Fibroblast of gingiva (primary cell): ENCODE results near the gene PON3.
"Not testable (repeated sequence)": the region's sequence is repeated elsewhere in the genome, so short reads cannot be mapped to it uniquely, and the experiment has no call there.

Experiments used
- DNase-seq: peaks from one replicate; pipeline ENCODE4 v3.0.0-alpha.2; 2011; ENCODE audit warnings: low read depth

Gene PON3

DNA sequence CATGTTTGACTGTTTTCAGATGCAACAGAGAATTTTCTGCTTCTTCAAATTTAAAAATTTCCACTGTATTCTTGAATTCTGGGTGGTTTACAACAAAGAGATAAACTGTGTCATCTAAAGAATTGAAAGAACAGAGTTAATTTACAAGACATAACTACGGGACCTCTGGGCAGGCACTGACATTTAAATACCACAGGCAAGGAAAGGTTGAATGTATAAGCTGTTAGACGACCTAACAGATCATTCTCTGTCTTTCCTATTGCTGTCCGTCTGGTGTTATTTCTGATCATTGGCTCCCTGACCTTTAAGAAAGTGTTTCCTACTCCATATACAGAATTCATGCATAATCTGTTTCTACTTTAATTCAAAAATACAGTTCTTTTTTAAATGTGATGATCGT, 15.5 kb upstream of the PON3 start:
- no peak for DNase-seq

DNA sequence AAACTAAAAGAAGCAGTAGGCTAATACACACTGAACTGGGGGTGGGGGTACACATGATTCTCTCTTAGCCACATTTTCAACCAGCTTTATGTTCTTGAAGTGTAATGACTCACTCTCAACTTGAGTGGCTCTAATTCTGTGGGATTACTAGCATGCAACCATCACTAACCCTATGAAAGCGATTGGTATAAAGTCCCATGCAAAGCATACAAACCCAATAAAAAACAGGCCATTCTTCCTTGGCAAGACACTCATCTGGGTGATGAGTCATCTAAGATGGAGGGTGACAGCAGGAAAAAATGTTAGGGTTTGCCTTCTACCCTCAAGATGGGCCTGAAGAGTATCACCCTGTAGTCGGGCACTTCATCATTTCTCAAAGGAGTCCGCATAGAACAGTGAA, 14.9 kb upstream of the PON3 start:
- DNase-seq: no peak

DNA sequence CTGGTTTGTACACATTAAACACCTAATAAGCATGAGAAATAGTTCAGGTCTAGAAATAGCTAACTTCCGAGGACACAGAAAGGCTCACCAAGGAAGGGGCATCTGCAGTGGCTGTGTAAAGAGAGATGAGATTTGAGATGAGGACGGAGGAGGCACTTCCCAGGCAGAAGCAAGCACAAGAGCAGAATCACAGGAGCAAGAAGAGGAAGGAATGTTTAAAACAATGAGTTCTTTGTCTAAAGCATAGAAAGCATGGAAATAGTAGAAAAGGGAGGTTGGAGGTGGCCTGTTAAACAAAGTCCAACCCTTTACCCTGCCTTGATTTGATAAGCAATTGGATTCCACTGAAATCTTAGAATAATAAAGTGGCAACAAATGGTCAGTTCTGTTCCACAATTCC, 11.6 kb upstream of the PON3 start:
- DNase-seq: no peak

DNA sequence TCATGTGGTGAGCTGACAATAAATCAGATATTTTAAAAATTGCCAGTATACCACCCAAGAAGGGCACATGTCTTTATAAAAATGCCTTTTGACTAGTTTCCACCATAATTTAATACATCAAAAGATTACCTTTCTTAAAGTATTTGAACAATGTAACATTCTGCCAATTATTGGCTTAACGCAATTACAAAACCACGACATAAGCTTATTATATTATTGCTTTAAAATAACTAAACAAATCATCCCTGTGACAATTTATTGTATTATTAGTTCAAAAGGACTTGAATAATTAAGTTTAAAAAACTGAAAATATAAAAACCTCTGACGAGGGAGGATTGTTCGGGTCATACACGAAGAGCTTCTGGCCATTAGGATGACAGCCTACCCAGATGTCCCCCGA, 9.6 kb upstream of the PON3 start:
- DNase-seq: no peak

DNA sequence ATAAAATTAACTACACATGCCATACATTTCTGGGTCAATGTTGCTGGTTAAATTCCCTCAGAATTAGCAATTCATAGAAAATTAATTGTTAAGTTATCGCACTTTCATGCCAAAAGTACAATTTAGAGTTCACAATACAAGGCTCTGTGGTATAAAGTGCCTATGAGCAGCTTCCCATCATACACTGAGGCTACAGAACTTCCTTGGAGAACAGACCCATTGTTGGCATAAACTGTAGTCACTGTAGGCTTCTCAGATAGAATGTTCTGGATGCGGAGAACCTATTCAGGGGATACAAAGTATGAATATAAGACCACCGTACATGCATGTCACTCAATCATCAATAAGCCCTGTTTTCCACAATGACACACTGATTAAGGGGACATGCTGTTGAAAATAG, 9.0 kb upstream of the PON3 start:
- no peak for DNase-seq

DNA sequence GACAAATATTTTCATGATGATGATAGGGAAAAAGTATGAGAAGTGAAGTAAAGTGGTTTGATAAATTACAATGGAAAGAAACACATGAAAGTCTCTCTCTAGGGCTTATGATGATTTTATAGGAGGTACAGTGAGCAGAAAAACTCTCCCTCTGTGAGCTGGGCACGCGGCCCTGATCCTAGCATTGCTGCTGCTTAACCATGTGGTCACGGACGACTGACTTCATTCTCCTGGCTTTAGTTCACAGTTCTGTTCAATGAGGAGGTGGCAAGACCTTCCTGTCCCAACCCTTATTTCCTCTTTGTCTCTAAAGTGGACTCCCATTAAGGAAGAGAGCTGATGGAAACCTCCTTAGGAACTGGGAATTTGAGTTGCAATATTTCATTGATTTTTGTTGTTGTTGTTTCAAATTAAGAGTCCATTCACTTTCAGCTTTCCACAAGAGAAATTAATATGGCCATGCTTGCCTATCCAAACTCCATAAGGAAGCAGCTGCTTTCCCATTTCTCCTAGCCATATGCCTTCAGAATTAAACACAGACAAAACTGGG, 8.2 kb upstream of the PON3 start:
- no peak for DNase-seq

DNA sequence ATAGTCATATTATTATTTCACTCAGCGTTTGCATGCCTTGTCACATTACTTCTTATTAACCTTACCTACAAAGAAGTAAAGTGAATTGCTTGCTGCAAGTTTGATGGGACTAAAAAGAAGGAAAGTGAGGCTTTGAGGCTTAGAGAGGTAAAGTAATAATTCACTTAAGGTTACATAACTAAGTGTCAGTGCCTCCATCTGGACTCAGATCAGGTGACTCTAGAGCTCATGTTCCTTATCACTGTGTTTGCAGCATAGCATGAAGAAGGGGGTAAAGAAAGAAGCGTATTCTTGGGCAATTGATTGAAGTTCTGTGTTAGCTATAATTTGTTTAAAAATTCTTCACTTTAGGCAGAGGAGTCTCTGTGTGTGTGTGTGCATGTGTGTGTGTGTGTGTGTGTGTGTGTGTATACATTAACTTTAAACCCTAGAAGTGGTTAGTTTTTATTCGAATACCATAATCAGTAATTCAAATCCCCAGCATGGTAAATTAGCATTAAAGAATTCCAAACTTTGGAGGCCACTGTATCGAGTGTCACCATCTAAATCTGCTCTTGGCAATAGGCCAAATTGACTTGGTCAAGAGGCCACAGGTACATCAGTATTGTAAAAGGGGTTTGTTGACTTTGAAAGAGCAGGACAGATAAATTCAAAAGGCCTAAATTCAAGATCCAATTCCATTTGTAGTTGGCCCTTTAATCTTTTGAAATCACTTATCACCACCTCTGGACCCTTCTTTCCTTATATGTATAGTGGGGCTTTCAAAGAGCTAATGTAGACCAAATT, 2.2 kb upstream of the PON3 start:
- DNase-seq: no peak

DNA sequence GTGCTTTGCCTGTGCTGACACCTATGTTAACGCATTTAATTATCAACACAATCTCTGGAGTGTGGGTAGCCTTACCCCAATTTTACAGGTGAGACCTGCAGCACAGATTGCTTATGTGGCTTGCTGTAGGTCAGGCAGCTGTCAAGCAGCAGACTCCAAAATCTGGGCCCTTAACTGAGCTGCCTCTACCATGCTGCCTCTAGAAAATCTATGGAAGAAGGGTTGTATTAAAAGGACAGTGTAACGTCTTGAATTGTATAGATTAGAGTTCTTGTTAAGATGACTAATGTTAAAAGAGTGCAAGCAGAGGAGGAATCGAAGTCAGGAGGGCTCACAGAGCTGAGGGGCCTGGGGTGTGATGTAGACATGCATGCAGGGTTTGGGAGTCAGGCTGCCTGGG, 1.2 kb upstream of the PON3 start:
- no peak for DNase-seq

DNA sequence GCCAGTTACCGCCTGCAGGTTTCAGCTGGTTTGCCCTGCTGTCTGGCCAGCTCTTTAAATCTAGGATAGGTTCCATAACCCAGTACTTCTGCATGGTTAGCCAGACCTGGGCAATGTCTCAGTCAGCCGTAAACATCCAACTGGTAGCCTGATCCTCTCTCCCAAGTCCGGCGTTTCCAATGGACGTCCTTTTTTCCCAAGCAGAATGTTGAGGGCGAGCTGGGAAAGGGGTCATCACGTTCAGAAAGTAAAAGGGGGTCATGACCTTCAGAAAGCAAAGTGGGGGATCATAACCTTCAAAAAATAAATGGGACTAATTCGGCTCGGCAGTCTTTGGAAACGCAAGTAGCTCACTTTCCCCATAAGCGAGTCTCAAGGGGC, 430 bp downstream of the PON3 start:
- no peak for DNase-seq

DNA sequence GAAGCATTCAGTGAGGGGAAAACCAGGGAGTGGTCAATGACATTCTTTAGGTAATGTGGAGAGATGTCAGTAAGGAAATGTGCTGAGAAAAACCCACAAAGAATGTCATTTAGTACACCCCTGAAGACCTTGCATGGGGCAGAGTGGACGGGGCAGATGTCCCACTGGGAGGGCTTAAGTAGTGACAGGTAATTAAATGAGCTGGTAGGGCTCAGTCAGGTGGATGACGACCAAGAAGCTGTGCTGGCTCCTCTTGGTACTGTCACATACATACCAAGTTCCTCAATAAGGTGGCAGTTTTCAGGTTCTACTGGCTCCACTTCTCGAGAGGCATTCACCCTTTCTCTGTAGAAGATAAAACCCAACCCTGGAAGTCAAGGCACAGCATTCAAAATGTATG, 1.8 kb downstream of the PON3 start:
- no peak for DNase-seq

DNA sequence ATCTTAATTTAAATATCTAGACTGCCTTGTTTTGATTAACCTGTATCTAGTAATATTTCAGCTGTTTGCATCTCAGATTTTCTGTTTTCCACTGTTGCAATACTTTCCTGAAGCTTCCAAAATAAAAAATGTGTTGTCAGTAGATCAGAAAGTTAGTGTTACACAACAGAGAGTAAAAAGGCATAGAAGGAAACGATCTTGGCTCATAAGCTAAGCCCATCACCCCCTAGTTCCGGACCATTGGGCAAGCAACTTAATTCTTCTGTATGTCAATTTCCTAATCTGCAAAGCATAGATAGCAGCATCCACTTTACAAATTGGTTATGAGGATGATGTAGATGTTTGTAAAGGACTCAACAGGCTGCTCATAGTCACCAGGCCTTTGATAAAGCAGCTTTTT, 4.4 kb downstream of the PON3 start:
- DNase-seq: peak; percentile 32

DNA sequence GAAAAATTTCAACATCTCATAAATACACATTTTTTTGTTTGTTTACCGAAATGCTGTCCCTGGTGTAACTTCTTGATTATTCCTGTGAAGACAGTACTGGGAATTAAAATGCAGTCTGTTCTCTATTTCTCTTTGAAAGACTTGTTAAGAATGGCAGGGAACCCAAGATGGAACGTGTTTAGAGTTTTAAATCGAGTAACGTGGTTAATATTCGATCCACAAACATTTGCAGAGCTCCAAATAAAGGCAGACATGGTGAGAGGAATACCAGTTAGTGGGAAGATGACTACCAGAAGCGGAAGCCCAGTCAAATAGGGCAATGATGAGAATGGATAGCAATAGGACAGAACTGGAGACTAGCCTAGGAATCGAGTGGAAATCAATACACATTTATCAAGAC, 6.7 kb downstream of the PON3 start:
- no peak for DNase-seq

DNA sequence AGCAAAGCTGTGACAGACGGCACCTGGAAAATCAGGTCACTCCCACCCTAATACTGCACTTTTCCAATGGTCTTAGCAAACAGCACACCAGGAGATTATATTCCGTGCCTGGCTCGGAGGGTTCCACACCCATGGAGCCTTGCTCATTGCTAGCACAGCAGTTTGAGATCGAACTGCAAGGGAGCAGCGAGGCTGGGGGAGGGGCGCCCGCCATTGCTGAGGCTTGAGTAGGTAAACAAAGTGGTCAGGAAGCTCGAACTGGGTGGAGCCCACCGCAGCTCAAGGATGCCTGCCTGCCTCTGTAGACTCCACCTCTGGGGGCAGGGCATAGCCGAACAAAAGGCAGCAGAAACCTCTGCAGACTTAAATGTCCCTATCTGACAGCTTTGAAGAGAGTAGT, 16.7 kb downstream of the PON3 start:
- DNase-seq: not testable (repeated sequence)

DNA sequence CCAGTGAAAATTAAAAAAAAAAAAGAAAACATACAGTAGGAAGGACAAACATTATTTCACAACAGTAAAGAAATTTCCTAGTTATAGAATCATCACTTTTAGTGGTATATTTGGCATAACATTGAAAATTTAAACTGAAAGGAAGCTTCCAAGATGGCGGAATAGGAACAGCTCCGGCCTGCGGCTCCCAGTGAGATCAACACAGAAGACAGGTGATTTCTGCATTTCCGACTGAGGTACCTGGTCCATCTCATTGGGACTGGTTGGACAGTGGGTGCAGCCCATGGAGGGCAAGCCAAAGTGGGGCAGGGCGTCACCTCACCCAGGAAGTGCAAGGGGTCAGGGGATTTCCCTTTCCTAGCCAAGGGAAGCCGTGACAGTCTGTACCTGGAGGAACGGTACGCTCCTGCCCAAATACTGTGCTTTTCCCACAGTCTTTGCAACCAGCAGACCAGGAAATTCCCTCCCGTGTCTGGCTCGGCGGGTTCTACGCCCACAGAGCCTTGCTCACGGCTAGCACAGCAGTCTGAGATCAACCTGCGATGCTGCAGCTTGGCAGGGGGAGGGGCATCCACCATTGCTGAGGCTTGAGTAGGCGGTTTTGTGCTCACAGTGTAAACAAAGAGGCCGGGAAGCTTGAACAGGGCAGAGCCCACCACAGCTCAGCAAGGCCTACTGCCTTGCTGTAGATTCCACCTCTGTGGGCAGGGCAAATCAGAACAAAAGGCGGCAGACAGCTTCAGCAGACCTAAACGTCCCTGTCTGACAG, 19.4 kb downstream of the PON3 start:
- DNase-seq: no peak

DNA sequence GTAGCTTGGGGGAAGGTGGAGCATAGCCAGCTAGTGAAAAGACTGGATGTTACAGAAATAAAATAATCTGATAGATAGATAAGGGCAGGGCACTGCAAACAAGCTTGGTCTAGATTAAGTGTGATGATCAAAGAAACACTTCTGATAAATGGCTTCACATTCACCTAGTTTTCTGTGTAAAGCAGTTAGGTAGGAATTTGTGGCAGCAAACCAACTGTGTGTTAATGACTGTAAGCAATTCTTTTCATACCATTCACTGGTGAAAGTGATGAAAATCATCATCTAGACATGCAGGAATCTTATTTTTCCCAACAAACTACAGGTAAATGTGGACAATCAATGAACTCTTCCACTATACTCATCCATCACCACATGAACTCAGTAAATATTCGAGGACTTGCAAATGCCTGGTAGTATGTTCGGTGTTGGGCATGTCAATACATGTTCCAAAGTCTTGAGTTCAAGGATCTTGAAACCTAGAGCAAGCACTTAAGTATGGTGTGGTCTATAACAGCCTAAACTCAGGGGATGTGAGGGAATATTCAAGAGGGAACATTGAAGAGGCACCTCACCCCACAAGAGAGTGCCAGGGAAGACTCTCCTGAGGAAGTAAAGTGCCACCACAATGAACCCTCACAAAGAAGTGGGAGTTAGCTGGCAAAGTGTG, 20.5 kb downstream of the PON3 start:
- no peak for DNase-seq

DNA sequence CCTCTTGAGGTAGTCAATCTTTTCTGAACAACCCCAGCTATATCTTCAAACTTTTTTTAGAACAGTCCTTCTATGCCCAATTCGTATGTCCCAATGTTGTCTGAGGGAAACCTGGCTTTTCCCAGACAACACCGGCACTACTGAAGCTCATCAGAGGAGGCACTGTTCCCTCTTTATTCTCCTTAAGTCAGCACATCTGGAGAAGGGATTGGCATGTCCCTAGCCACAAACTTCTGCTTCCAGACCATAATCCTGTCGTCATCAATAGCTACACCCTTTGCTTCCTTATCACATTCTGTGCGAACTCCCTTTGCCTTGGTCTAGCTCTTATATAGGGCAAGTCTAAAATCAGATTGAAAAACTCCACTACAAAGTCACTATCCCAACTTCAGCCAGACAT, 22.9 kb downstream of the PON3 start:
- DNase-seq: no peak

DNA sequence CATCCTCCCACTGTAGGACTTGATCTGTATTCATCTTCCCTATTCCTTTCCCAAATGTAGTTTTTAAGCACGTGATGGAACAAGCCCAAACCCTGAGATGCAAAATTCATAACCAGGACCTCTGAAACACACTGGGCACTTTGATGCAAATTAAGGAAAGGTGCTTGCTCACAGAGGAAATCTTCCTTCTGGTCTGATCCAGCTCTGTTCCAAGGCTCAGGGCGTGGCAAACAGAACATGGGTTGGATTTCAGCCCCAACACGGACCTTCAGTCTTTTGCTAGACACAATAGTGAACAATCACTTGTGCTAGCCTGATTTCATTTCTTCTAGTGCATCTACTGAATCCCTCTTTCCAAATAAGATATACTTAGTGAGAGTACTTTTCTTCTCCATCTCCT, 27.9 kb downstream of the PON3 start:
- no peak for DNase-seq

DNA sequence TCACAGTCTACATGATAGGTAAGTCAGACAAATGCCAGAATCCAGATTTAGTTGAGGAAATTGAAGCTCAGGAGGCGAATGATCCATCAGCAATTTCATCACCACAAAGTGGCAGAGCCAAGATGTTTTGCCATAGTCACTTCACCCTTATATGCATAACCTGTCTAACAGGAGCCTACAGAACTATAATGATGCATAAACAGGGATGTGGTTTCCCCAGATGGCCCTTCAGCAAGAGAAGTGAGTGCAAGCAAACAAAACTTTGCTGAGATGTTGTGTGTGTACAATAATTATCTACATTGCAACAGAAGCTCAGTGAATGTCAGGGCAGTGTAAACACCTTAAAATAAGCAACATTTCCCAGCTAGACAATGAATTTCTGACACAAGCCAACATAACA, 28.6 kb downstream of the PON3 start:
- DNase-seq: no peak

DNA sequence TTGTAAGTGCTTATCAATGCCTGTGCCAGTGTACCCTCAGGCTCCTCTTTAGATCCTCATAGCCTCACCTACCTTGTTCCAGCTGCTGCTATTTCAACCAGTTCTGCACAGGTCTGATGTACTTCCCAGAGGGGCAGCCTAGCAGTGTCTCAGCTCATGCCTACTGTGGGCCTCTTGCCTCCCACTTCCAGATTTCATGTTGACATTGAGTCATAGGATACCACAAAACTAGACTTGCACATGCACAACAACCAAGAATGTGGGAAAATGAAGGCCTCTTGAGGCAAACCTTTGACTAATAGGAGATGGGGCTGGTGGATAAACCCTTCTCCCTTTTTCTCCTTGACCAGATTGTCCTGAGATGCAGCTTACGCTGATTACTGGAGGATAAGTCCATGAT, 31.0 kb downstream of the PON3 start:
- no peak for DNase-seq

DNA sequence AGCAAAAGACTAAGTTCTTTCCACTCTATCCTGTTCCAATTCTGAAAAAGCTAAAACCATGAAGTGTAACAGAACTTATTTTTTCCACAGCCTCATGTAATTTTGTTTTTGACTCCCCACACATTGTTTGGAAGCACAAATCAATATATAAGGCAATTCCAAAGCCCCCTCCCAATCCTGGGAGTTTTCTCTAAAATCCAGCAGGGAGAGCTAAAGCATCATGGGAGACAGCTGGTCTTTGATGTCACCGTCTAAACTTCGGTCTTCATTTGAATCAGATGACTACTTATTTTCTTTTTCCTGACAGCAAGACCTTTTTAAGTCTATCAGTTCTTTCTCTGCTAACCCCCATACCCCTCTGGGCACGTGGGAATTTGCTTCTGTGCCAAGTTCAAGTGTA, 38.6 kb downstream of the PON3 start:
- DNase-seq: no peak

DNA sequence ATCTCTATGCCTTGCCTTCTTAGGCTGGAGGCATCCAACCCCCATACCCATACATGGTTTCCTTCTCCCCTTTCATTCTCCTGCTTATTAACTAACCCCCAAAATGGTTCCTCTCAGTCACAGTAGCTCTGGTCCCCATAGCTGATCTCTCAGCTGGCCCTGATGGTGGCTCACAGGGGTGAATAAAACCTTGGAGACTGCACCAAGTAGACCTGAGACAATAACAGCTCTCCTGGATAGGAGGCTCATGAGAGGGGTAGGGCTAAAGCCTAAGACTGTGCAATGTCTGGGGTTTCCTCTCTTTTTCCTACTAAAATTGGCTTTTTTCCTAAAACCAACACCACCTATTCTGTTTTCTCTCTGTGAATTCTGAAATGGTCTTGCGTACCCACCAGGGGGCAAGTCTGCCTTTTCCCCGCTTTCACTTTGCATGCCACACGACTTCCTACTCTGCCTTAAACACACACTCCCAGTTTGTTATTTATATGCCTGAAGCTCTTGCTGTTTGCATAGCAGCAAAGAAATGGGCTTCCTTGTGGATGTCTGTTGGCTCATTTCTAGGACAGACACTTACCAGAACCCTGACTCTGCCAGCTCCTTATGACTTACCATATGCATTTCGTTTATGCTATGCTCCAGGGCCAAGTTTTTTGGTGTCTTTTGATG, 53.4 kb downstream of the PON3 start:
- DNase-seq: no peak

DNA sequence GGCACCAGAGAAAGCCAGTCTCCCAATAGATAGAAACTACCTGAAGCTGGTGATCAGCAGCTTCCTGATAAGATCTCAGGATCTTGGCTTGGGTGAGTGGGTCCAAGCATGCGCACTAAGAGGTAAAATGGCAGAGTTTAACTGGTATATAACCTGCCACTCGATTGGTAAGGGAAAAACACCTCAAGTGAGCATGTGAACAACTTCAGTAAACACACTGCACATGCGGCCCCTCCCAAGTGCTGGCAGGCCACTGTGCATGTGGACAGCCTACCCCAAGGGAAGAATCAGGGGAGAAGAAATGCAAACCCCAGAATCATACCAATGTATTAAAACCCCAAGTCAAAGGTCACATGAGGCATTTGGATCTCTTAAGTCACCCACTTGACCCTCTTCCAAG, 54.1 kb downstream of the PON3 start:
- DNase-seq: no peak

DNA sequence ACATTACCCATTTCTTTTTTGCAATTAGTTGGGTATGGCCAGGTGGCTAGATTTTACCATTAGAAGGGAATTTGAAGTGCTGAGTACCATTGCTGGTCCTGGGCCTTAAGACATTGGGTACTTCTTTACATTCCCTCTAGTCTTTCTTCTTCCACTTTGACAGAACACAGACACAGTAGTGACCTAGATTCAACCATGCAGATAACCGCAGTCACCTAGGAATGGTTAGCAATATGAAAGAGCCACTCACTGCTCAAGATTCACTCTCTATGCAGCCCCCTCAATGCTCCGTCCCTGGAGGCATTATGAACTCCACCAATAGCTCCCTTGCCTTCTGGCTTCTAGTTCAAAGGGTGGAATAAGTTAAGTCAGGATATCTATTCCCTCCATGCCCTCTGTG, 55.7 kb downstream of the PON3 start:
- no peak for DNase-seq
